ENCODE data around the gene UBE2L3. TPM values are rescaled to one million over a fixed set of nuclear protein-coding genes. Genes with fewer than 3 reads are reported as not detected.
"Not testable (repeated sequence)": the region's sequence is repeated elsewhere in the genome, so short reads cannot be mapped to it uniquely, and the experiment has no call there.

The UBE2L3 gene
- total RNA-seq, 6 experiments from 2014 or later: 16.8 to 34.4 (median 22.1) TPM

GRCh38 chr22:21634081-21634480 lies 66.6 kb downstream of the UBE2L3 start:
- DNase-seq: no peak
- no CpG with 5 or more reads among the region's 16 CpGs for WGBS (ENCODE audit: insufficient coverage, low coverage, low lambda C conversion rate, missing lambda C conversion rate)
- peaks cover 0 to 3% (median under 1%) of the 10 kb centered on the region in 4 donors for H3K4me1 ChIP-seq
- H3K36me3 ChIP-seq: no peaks in the 10 kb centered on the region
- H3K27ac ChIP-seq: no peak overlapping the region
- no peak overlapping the region for H3K4me3 ChIP-seq
- intact Hi-C loops (cut with DNase I): loop anchor here in 1 of 2 donors (5.0 kb wide), 1 partner anchor 57 kb away; no protein-coding TSS in a partner anchor
- H3K27me3 ChIP-seq: no peaks in the 10 kb centered on the region
- no peak for ATAC-seq
- TF ChIP-seq CTCF (IDR thresholded peaks at IDR 0.05): no peak
- TF ChIP-seq POLR2A (IDR thresholded peaks at IDR 0.05): no peak
- H3K9me3 ChIP-seq: no peaks in the 10 kb centered on the region

GRCh38 chr22:21634844-21635243 lies 67.3 kb downstream of the UBE2L3 start:
- intact Hi-C loops (cut with DNase I): loop anchor here in 1 of 2 donors (5.0 kb wide), 1 partner anchor 58 kb away; no protein-coding TSS in a partner anchor
- TF ChIP-seq POLR2A (IDR thresholded peaks at IDR 0.05): no peak
- TF ChIP-seq CTCF (IDR thresholded peaks at IDR 0.05): no peak
- DNase-seq: no peak

GRCh38 chr22:21635771-21636510 lies 68.4 kb downstream of the UBE2L3 start:
- Histone ChIP-seq H3K4me1 (peaks cover 0 to 2% (median under 1%) of the 10 kb centered on the region in 4 donors), H3K36me3 (no peaks in the 10 kb centered on the region), H3K4me3 (no peak overlapping the region), H3K27ac (no peak overlapping the region), H3K9me3 (no peaks in the 10 kb centered on the region), H3K27me3 (no peaks in the 10 kb centered on the region)
- DNase-seq: no peak
- no peak for ATAC-seq
- WGBS (ENCODE audit: insufficient coverage, low coverage, low lambda C conversion rate, missing lambda C conversion rate): 64% methylated on average over 4 of the region's 15 CpGs
- intact Hi-C loops (cut with DNase I): no loop called here
- TF ChIP-seq CTCF (IDR thresholded peaks at IDR 0.05) (no peak), POLR2A (IDR thresholded peaks at IDR 0.05) (no peak)

More at GRCh38 chr22:21634844-21635243, 67.3 kb downstream of the UBE2L3 start:
- WGBS (ENCODE audit: insufficient coverage, low coverage, low lambda C conversion rate, missing lambda C conversion rate): 80% methylated on average over 1 of the region's 19 CpGs
- no peaks in the 10 kb centered on the region for H3K27me3 ChIP-seq
- H3K9me3 ChIP-seq: no peaks in the 10 kb centered on the region
- no peak overlapping the region for H3K4me3 ChIP-seq
- no peaks in the 10 kb centered on the region for H3K36me3 ChIP-seq
- H3K4me1 ChIP-seq: no peaks in the 10 kb centered on the region
- H3K27ac ChIP-seq: no peak overlapping the region
- no peak for ATAC-seq

- ATAC-seq: no peak
- intact Hi-C loops (cut with DNase I): no loop called here
- TF ChIP-seq POLR2A (IDR thresholded peaks at IDR 0.05) (no peak), CTCF (IDR thresholded peaks at IDR 0.05) (no peak)
- peaks cover 0 to 8% (median 2%) of the 10 kb centered on the region in 4 donors for H3K4me1 ChIP-seq
- H3K9me3 ChIP-seq: no peaks in the 10 kb centered on the region
- no peaks in the 10 kb centered on the region for H3K36me3 ChIP-seq
- H3K27ac ChIP-seq: no peak overlapping the region
- no peak for DNase-seq
- no peaks in the 10 kb centered on the region for H3K27me3 ChIP-seq
- WGBS (ENCODE audit: insufficient coverage, low coverage, low lambda C conversion rate, missing lambda C conversion rate): 83% methylated on average over 11 of the region's 17 CpGs
- H3K4me3 ChIP-seq: no peak overlapping the region
These were observed 69.2 kb downstream of the UBE2L3 start for GRCh38 chr22:21636629-21637218.

GRCh38 chr22:21637450-21637849 lies 69.9 kb downstream of the UBE2L3 start:
- H3K36me3 ChIP-seq; H3K4me1 ChIP-seq; H3K27ac ChIP-seq; H3K9me3 ChIP-seq; H3K27me3 ChIP-seq; DNase-seq; H3K4me3 ChIP-seq; intact Hi-C loops (cut with DNase I); ATAC-seq: not testable (repeated sequence)
- 54% methylated on average over 2 of the region's 2 CpGs for WGBS (ENCODE audit: insufficient coverage, low coverage, low lambda C conversion rate, missing lambda C conversion rate)

Data from right lobe of liver (tissue), 6 donors.